ENCODE measurements around the gene MIA2. TPM values are rescaled to one million over a fixed set of nuclear protein-coding genes. Genes with fewer than 3 reads are reported as not detected.

The MIA2 gene
- total RNA-seq, 1 donor from 2014 or later: 27.1 TPM

- H3K9me3 Mint-ChIP-seq: no peaks in the 10 kb centered on the region
- peaks cover 16% of the 10 kb centered on the region for H3K36me3 Mint-ChIP-seq (ENCODE audit: low read depth)
- ChIA-PET CTCF (no interaction called here), POLR2A (interaction anchor here (0.6 to 5.2 kb wide), 7 partner anchors 78 to 166 kb away, joined by 3 to 87 read pairs (median 22); partner anchors contain the start of genes FBXO33, GEMIN2, PNN and SEC23A)
- ATAC-seq (ENCODE audit: low read depth) (no peak), DNase-seq (no peak)
- intact Hi-C loops (cut with micrococcal nuclease): loop anchor here (1.0 to 2.0 kb wide), 2 partner anchors 35 to 163 kb away; partner anchors contain the start of gene SEC23A
- H3K27ac Mint-ChIP-seq: peak overlapping the region; percentile 99
- peak overlapping the region; percentile 96 for H3K4me3 Mint-ChIP-seq
- H3K27me3 Mint-ChIP-seq: no peaks in the 10 kb centered on the region
- peaks cover 44% of the 10 kb centered on the region for H3K4me1 Mint-ChIP-seq
- TF ChIP-seq CTCF (IDR thresholded peaks at IDR 0.05): no peak
Observed at GRCh38 chr14:39265806-39266524, 32.2 kb downstream of the MIA2 start.

- DNase-seq (no peak), ATAC-seq (ENCODE audit: low read depth) (peak; percentile 28)
- Mint-ChIP-seq H3K27ac (peak overlapping the region; percentile 99), H3K4me3 (peak overlapping the region; percentile 96), H3K9me3 (no peaks in the 10 kb centered on the region), H3K4me1 (peaks cover 49% of the 10 kb centered on the region), H3K27me3 (no peaks in the 10 kb centered on the region), H3K36me3 (ENCODE audit: low read depth) (peaks cover 16% of the 10 kb centered on the region)
- no peak for TF ChIP-seq CTCF (IDR thresholded peaks at IDR 0.05)
- intact Hi-C loops (cut with micrococcal nuclease): loop anchor here (1.0 to 2.0 kb wide), 2 partner anchors 36 to 163 kb away; partner anchors contain the start of gene SEC23A
- ChIA-PET CTCF (interaction anchor here (1.2 kb wide), 1 partner anchor 166 kb away, joined by 3 read pairs; the partner anchor contains the start of gene FBXO33), POLR2A (interaction anchor here (0.6 to 5.2 kb wide), 14 partner anchors 8 to 205 kb away, joined by 3 to 87 read pairs (median 6); partner anchors contain the start of genes FBXO33, GEMIN2, PNN and SEC23A)
Observed at GRCh38 chr14:39266525-39266870, 32.8 kb downstream of the MIA2 start.

- Mint-ChIP-seq H3K4me1 (peaks cover 53% of the 10 kb centered on the region), H3K4me3 (peak overlapping the region; percentile 96), H3K27me3 (no peaks in the 10 kb centered on the region), H3K36me3 (ENCODE audit: low read depth) (peaks cover 18% of the 10 kb centered on the region), H3K27ac (peak overlapping the region; percentile 99), H3K9me3 (no peaks in the 10 kb centered on the region)
- ChIA-PET POLR2A (interaction anchor here (0.9 to 5.2 kb wide), 15 partner anchors 9 to 206 kb away, joined by 3 to 87 read pairs (median 5); partner anchors contain the start of genes FBXO33, GEMIN2, PNN and SEC23A), CTCF (interaction anchor here (1.2 kb wide), 1 partner anchor 165 kb away, joined by 3 read pairs; the partner anchor contains the start of gene FBXO33)
- DNase-seq (peak; percentile 81), ATAC-seq (ENCODE audit: low read depth) (peak; percentile 84)
- intact Hi-C loops (cut with micrococcal nuclease): loop anchor here (1.0 to 2.0 kb wide), 5 partner anchors 36 to 165 kb away; partner anchors contain the start of genes FBXO33, PNN, SEC23A and TRAPPC6B
- no peak for TF ChIP-seq CTCF (IDR thresholded peaks at IDR 0.05)
Observed at GRCh38 chr14:39266871-39267607, 33.3 kb downstream of the MIA2 start.

GRCh38 chr14:39267608-39268005, 33.9 kb downstream of the MIA2 start:
- peak; percentile 1 for ATAC-seq (ENCODE audit: low read depth)
- peak overlapping the region; percentile 99 for H3K27ac Mint-ChIP-seq
- H3K27me3 Mint-ChIP-seq: no peaks in the 10 kb centered on the region
- DNase-seq: no peak
- intact Hi-C loops (cut with micrococcal nuclease): loop anchor here (1.0 to 2.0 kb wide), 4 partner anchors 37 to 165 kb away; partner anchors contain the start of genes FBXO33, PNN and TRAPPC6B
- no peak for TF ChIP-seq CTCF (IDR thresholded peaks at IDR 0.05)
- peaks cover 56% of the 10 kb centered on the region for H3K4me1 Mint-ChIP-seq
- H3K4me3 Mint-ChIP-seq: peak overlapping the region; percentile 96
- no peaks in the 10 kb centered on the region for H3K9me3 Mint-ChIP-seq
- peaks cover 20% of the 10 kb centered on the region for H3K36me3 Mint-ChIP-seq (ENCODE audit: low read depth)
- ChIA-PET POLR2A (interaction anchor here (1.0 to 5.2 kb wide), 13 partner anchors 10 to 206 kb away, joined by 3 to 87 read pairs (median 4); partner anchors contain the start of genes FBXO33, GEMIN2, PNN and SEC23A), CTCF (interaction anchor here (1.2 kb wide), 1 partner anchor 164 kb away, joined by 3 read pairs; the partner anchor contains the start of gene FBXO33)

Measured in activated B cell treated with CpG ODN at 0.5 μM for 24 hours (primary cell).